Measurements from ENCODE around the gene GAS7. TPM values are rescaled to one million over a fixed set of nuclear protein-coding genes. Genes with fewer than 3 reads are reported as not detected.

Gene GAS7
- total RNA-seq, 1 experiment from 2014 or later = 4.1 TPM

- Histone ChIP-seq H3K9me3 (ENCODE audit: control insufficient read depth in 1 of 2, insufficient read depth in 1 of 2, low read depth in 1 of 2, low read length in 2 of 2) (no peaks in the 10 kb centered on the region), H3K79me2 (ENCODE audit: insufficient read depth, low read length) (no peaks in the 10 kb centered on the region), H4K20me1 (ENCODE audit: insufficient read depth) (no peaks in the 10 kb centered on the region), H3K9ac (ENCODE audit: low read length) (no peak overlapping the region), H3K4me3 (replicated peaks in 1 of 2; ENCODE audit: low read depth in 1 of 2, low read length in 2 of 2) (no peak overlapping the region), H2AFZ (ENCODE audit: low read depth, low read length, poor library complexity, severe bottlenecking) (no peak overlapping the region), H3K27me3 (ENCODE audit: insufficient read depth, low read length) (peaks cover under 1% of the 10 kb centered on the region; the same call in 1 of the 2 replicates), H3K4me1 (ENCODE audit: control insufficient read depth in 1 of 2, insufficient read depth in 2 of 2, low read length in 2 of 2) (no peaks in the 10 kb centered on the region), H3K4me2 (ENCODE audit: low read length) (no peak overlapping the region), H3K27ac (ENCODE audit: low read depth, low read length) (no peak overlapping the region), H3K9me2 (ENCODE audit: insufficient read depth) (no peaks in the 10 kb centered on the region), H3K36me3 (ENCODE audit: control insufficient read depth in 1 of 2, insufficient read depth in 2 of 2, low read length in 2 of 2) (no peaks in the 10 kb centered on the region)
- ATAC-seq (no peak), DNase-seq (ENCODE audit: low read depth, low spot score) (no peak)
- TF ChIP-seq SP1 (IDR thresholded peaks at IDR 0.05; ENCODE audit: low read depth) = no peak
- no peak for TF ChIP-seq EZH2phosphoT487 (IDR thresholded peaks at IDR 0.05; ENCODE audit: borderline replicate concordance)
- TF ChIP-seq ZBTB33 (IDR thresholded peaks at IDR 0.05; ENCODE audit: extremely low read depth, insufficient replicate concordance, low read length) = no peak
- no peak for TF ChIP-seq TCF7L2 (IDR thresholded peaks at IDR 0.05; ENCODE audit: borderline replicate concordance, extremely low read depth, insufficient read depth, insufficient read length)
- TF ChIP-seq CBX3 (IDR thresholded peaks at IDR 0.05; ENCODE audit: low read depth) = no peak
- TF ChIP-seq POLR2A (IDR thresholded peaks at IDR 0.05; ENCODE audit: borderline replicate concordance, extremely low read depth, insufficient read depth, insufficient read length) = no peak
- TF ChIP-seq EZH2 (IDR thresholded peaks at IDR 0.05) = no peak
- TF ChIP-seq YY1 (IDR thresholded peaks at IDR 0.05; ENCODE audit: extremely low read depth, insufficient replicate concordance, low read depth, low read length) = no peak
- TF ChIP-seq RAD21 (IDR thresholded peaks at IDR 0.05; ENCODE audit: low read depth) = no peak
- TF ChIP-seq SIN3A (IDR thresholded peaks at IDR 0.05; ENCODE audit: low read depth) = no peak
- no peak for TF ChIP-seq ATF3 (IDR thresholded peaks at IDR 0.05)
- no peak for TF ChIP-seq ELF1 (IDR thresholded peaks at IDR 0.05; ENCODE audit: borderline replicate concordance, low read depth)
- no peak for TF ChIP-seq JUND (IDR thresholded peaks at IDR 0.05)
- no peak for TF ChIP-seq CEBPB (IDR thresholded peaks at IDR 0.05; ENCODE audit: low read depth)
- RAD21 ChIA-PET (ENCODE audit: low non-redundant PET in 1 of 2, low total read pairs in 2 of 2, uncharacterized antibody in 2 of 2, unreplicated experiment in 2 of 2) = no interaction called here
- POLR2A ChIA-PET = no interaction called here
- intact Hi-C loops (cut with micrococcal nuclease) = no loop called here
- CTCF ChIA-PET = interaction anchor here (1.4 kb wide), 1 partner anchor 22 kb away, joined by 3 read pairs; no protein-coding TSS in a partner anchor
- BruUV-seq (replicated peaks) = no TSS peak
Observed at GRCh38 chr17:9906616-9907015, 291.8 kb downstream of the GAS7 start.

Measured in HCT116 (cell line).